HCT116 (cell line): ENCODE results near the gene CDKL5. TPM values are rescaled to one million over a fixed set of nuclear protein-coding genes. Genes with fewer than 3 reads are reported as not detected.

Experiments
- ATAC-seq: fragments of 200-7000 bp; cut with Tn5 transposase; 2 replicates; pipeline ENCODE4 v1.9.1; 2020; ENCODE audit warnings: mild to moderate bottlenecking, moderate library complexity
- BruUV-seq: library from RNA; stranded (reverse); fragments of 400-500 nt; replicated peaks from 2 replicates; lab custom pipeline; 2021; lab: Mats Ljungman, UMichigan
- CTCF ChIA-PET: fragments of 300-600 bp; sonication (Branson Sonifier 250); formaldehyde crosslinking; loops from one replicate; lab custom pipeline; 2021; ENCODE audit warnings: antibody characterized with exemption; lab: Charles Lee
- POLR2A ChIA-PET: fragments of 300-600, 350-600 bp; sonication (Branson Sonifier 250); formaldehyde crosslinking; loops from one replicate; lab custom pipeline; 2021; ENCODE audit warnings: antibody characterized with exemption; lab: Charles Lee
- RAD21 ChIA-PET, 2 experiments: fragments of 300-600 bp; sonication (Branson Sonifier 250); formaldehyde crosslinking; loops; one replicate each; lab custom pipeline; 2023; ENCODE audit warnings: low total read pairs in 2 of 2; ENCODE audit not compliant: uncharacterized antibody in 2 of 2, unreplicated experiment in 2 of 2, low non-redundant PET in 1 of 2; lab: Charles Lee
- DNase-seq: peaks from one replicate; pipeline ENCODE4 v3.0.0-alpha.2; 2010; ENCODE audit warnings: low read depth, low spot score
- H2AFZ ChIP-seq: fragments of 200-600 bp; shearing (Covaris generic), sonication (generic); 2 replicates; pipeline ENCODE4 v1.6.1; 2017; ENCODE audit warnings: low read depth, mixed run types, mixed read lengths, antibody characterized with exemption, low read length; ENCODE audit not compliant: poor library complexity, severe bottlenecking
- H3K27ac ChIP-seq: 2 replicates; pipeline ENCODE4 v1.5.1; 2012; ENCODE audit warnings: low read depth, low read length
- H3K27me3 ChIP-seq: fragments of 200-600 bp; sonication (generic); 2 replicates; pipeline ENCODE4 v1.6.1; 2016; ENCODE audit warnings: mixed run types, low read length, mixed read lengths; ENCODE audit not compliant: insufficient read depth
- H3K36me3 ChIP-seq, 2 experiments: fragments of 200-500 bp in 1 of 2; fragments of 200-600 bp in 1 of 2; sonication (Bioruptor generic) in 1 of 2; sonication (generic) in 1 of 2; 2 replicates each; pipeline versions ENCODE4 v1.5.1 to v1.6.1; 2014 to 2016; ENCODE audit warnings: low read length in 2 of 2, inconsistent platforms in 1 of 2, mixed read lengths in 1 of 2, mixed run types in 1 of 2; ENCODE audit not compliant: insufficient read depth in 2 of 2, control insufficient read depth in 1 of 2
- H3K4me1 ChIP-seq, 2 experiments: fragments of 200-600 bp in 1 of 2; sonication (generic) in 1 of 2; 2 replicates each; pipeline versions ENCODE4 v1.5.1 to v1.6.1; 2012 to 2017; ENCODE audit warnings: low read length in 2 of 2, inconsistent platforms in 1 of 2, mild to moderate bottlenecking in 1 of 2, mixed read lengths in 1 of 2, mixed run types in 1 of 2, moderate library complexity in 1 of 2; ENCODE audit not compliant: insufficient read depth in 2 of 2, control insufficient read depth in 1 of 2
- H3K4me2 ChIP-seq: fragments of 200-600 bp; sonication (generic); 2 replicates; pipeline ENCODE4 v1.6.1; 2017; ENCODE audit warnings: mixed run types, low read length, mixed read lengths
- H3K4me3 ChIP-seq, 2 experiments: fragments of 200-600 bp in 1 of 2; sonication (generic) in 1 of 2; replicated peaks in 1 of 2; 2 replicates each; pipeline ENCODE4 v1.5.1; 2011 to 2016; ENCODE audit warnings: low read length in 2 of 2, control low read depth in 1 of 2, low read depth in 1 of 2, mild to moderate bottlenecking in 1 of 2, mixed read lengths in 1 of 2, mixed run types in 1 of 2
- H3K79me2 ChIP-seq: fragments of 200-600 bp; sonication (generic); 2 replicates; pipeline ENCODE4 v1.6.1; 2017; ENCODE audit warnings: mild to moderate bottlenecking, mixed run types, low read length, moderate library complexity, mixed read lengths; ENCODE audit not compliant: insufficient read depth
- H3K9ac ChIP-seq: fragments of 200-600 bp; sonication (generic); 2 replicates; pipeline ENCODE4 v1.6.1; 2016; ENCODE audit warnings: low read length, mixed read lengths
- H3K9me2 ChIP-seq: fragments of 200-600 bp; sonication (generic), shearing (Covaris generic); 2 replicates; pipeline ENCODE4 v1.6.1; 2017; ENCODE audit warnings: mixed run types, mild to moderate bottlenecking, moderate library complexity; ENCODE audit not compliant: insufficient read depth
- H3K9me3 ChIP-seq, 2 experiments: fragments of 200-500 bp in 1 of 2; fragments of 200-600 bp in 1 of 2; sonication (Bioruptor generic) in 1 of 2; sonication (generic) in 1 of 2; 2 replicates each; pipeline ENCODE4 v1.6.1; 2014 to 2017; ENCODE audit warnings: low read length in 2 of 2, mixed read lengths in 2 of 2, inconsistent platforms in 1 of 2, low read depth in 1 of 2, mild to moderate bottlenecking in 1 of 2, mixed run types in 1 of 2, moderate library complexity in 1 of 2; ENCODE audit not compliant: control insufficient read depth in 1 of 2, insufficient read depth in 1 of 2
- H4K20me1 ChIP-seq: fragments of 200-600 bp; sonication (generic), shearing (Covaris generic); 2 replicates; pipeline ENCODE4 v1.6.1; 2017; ENCODE audit warnings: mixed run types, mild to moderate bottlenecking, moderate library complexity; ENCODE audit not compliant: insufficient read depth
- ATF3 ChIP-seq: IDR thresholded peaks from 2 replicates; pipeline ENCODE4 v1.6.1; 2012
- CBX3 ChIP-seq: IDR thresholded peaks from 2 replicates; pipeline ENCODE4 v1.6.1; 2012; ENCODE audit warnings: low read depth
- CTCF ChIP-seq, 3 experiments: fragments of 200-600 bp in 1 of 3; sonication (generic) in 1 of 3; IDR thresholded peaks in 2 of 3; conservative IDR thresholded peaks in 1 of 3; 2 replicates each; pipeline ENCODE4 v1.5.1; 2012 to 2017; ENCODE audit warnings: low read depth in 2 of 3, low read length in 2 of 3, antibody characterized with exemption in 1 of 3, borderline replicate concordance in 1 of 3, control low read depth in 1 of 3, mild to moderate bottlenecking in 1 of 3, mixed read lengths in 1 of 3, mixed run types in 1 of 3, moderate library complexity in 1 of 3; ENCODE audit not compliant: insufficient read depth in 1 of 3
- EGR1 ChIP-seq: IDR thresholded peaks from 2 replicates; pipeline ENCODE4 v1.6.1; 2012; ENCODE audit warnings: low read depth
- ELF1 ChIP-seq: IDR thresholded peaks from 2 replicates; pipeline ENCODE4 v1.6.1; 2012; ENCODE audit warnings: low read depth, borderline replicate concordance
- EZH2phosphoT487 ChIP-seq: fragments of 200-600 bp; IDR thresholded peaks from 2 replicates; pipeline ENCODE4 v1.6.1; 2018; ENCODE audit warnings: antibody characterized with exemption, borderline replicate concordance
- JUND ChIP-seq: IDR thresholded peaks from 2 replicates; pipeline ENCODE4 v1.6.1; 2012
- MAX ChIP-seq: IDR thresholded peaks from 2 replicates; pipeline ENCODE4 v1.6.1; 2012
- YY1 ChIP-seq: IDR thresholded peaks from 2 replicates; pipeline ENCODE4 v1.6.1; 2011; ENCODE audit warnings: low read length, low read depth, moderate library complexity, mild to moderate bottlenecking; ENCODE audit not compliant: insufficient replicate concordance; ENCODE audit errors: extremely low read depth
- intact Hi-C: fragments of 100-400 bp; cut with micrococcal nuclease; formaldehyde crosslinking; loops from 2 replicates; pipeline ENCODE4 v1.10.0; 2022
- total RNA-seq: library from RNA; stranded (reverse); gene quantifications from one replicate; pipeline ENCODE4 v1.2.1, GENCODE V29; 2021; ENCODE audit not compliant: unreplicated experiment
- TF ChIP-seq, protein P1 (sequence below): IDR thresholded peaks from 2 replicates; pipeline ENCODE4 v1.6.1; 2011; ENCODE audit warnings: mild to moderate bottlenecking, low read length, moderate library complexity; ENCODE audit not compliant: insufficient replicate concordance; ENCODE audit errors: extremely low read depth

Gene CDKL5
- total RNA-seq, 1 experiment from 2014 or later, result 2.5 TPM

- Histone ChIP-seq H3K9me2 (no peaks in the 10 kb centered on the region), H3K79me2 (no peaks in the 10 kb centered on the region), H3K4me2 (no peak overlapping the region), H3K4me1 (peaks cover 2 to 3% of the 10 kb centered on the region in 2 experiments; a peak in 3 of 4 replicates), H2AFZ (no peak overlapping the region), H3K9me3 (no peaks in the 10 kb centered on the region), H4K20me1 (no peaks in the 10 kb centered on the region), H3K36me3 (no peaks in the 10 kb centered on the region), H3K27me3 (no peaks in the 10 kb centered on the region), H3K27ac (no peak overlapping the region), H3K9ac (no peak overlapping the region)
- no TSS peak for BruUV-seq
- ChIA-PET POLR2A (no interaction called here), RAD21 (no interaction called here), CTCF (no interaction called here)
- intact Hi-C loops, result no loop called here
- DNase-seq (no peak), ATAC-seq (no peak)
- TF ChIP-seq CTCF (IDR thresholded peaks at IDR 0.05 in 2 of 3, conservative IDR thresholded peaks at IDR 0.05 in 1 of 3; ENCODE audit: borderline replicate concordance in 1 of 3, insufficient read depth in 1 of 3, low read depth in 2 of 3, low read length in 2 of 3) (no peak), EZH2phosphoT487 (no peak), ATF3 (no peak), CBX3 (no peak), EGR1 (no peak), JUND (no peak), MAX (no peak), ELF1 (no peak), YY1 (no peak)
- TF ChIP-seq, protein P1, sequence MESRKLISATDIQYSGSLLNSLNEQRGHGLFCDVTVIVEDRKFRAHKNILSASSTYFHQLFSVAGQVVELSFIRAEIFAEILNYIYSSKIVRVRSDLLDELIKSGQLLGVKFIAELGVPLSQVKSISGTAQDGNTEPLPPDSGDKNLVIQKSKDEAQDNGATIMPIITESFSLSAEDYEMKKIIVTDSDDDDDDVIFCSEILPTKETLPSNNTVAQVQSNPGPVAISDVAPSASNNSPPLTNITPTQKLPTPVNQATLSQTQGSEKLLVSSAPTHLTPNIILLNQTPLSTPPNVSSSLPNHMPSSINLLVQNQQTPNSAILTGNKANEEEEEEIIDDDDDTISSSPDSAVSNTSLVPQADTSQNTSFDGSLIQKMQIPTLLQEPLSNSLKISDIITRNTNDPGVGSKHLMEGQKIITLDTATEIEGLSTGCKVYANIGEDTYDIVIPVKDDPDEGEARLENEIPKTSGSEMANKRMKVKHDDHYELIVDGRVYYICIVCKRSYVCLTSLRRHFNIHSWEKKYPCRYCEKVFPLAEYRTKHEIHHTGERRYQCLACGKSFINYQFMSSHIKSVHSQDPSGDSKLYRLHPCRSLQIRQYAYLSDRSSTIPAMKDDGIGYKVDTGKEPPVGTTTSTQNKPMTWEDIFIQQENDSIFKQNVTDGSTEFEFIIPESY, result no peak
- TF ChIP-seq, all 23 proteins: peak for 0
- H3K4me3 ChIP-seq, result no peak overlapping the region
Observed at GRCh38 chrX:18579495-18579894, 154.1 kb downstream of the CDKL5 start.
